ENCODE results near the gene ZNF830.
A peak's percentile ranks its signal among the peaks of the same experiment; 100 is the strongest.
"Not testable (repeated sequence)": the region's sequence is repeated elsewhere in the genome, so short reads cannot be mapped to it uniquely, and the experiment has no call there.

ZNF830 gene, protein sequence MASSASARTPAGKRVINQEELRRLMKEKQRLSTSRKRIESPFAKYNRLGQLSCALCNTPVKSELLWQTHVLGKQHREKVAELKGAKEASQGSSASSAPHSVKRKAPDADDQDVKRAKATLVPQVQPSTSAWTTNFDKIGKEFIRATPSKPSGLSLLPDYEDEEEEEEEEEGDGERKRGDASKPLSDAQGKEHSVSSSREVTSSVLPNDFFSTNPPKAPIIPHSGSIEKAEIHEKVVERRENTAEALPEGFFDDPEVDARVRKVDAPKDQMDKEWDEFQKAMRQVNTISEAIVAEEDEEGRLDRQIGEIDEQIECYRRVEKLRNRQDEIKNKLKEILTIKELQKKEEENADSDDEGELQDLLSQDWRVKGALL

DNA sequence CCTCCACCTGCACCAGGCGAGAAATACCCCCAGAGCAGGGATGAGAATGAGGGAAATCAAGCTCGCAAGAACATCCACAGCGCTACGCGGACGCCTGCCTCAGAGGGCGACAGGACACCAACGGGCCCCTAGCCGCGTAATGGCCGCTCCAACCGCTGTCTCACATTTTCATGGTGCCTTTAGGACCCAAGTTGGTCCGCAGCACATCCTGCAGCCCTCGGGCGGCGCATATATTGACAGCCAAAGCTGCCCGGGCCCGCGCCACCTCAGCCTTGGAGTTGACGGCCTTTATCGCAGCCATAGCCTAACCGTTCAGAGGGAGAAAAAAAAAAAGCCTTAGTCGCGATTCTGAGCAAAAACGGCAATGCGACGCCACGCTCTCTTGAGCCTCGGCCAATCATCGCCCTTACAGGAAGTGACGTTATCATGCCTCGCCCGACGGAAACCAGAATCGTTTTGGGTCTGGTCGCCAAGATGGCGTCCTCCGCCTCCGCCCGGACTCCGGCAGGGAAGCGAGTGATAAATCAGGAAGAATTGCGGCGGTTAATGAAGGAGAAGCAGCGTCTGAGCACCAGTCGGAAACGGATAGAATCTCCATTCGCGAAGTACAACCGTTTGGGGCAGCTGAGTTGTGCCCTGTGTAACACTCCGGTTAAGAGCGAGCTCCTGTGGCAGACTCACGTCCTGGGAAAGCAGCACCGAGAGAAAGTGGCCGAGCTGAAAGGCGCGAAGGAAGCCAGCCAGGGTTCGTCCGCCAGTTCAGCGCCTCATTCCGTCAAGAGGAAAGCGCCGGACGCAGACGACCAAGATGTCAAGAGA, at the start of gene ZNF830, which contains the start of gene CCT6B:
TSS of gene ZNF830 (plus strand) at position 448 of the 819 bp plus-strand sequence. CDS start at position 475, 27 bp downstream.
TSS of gene CCT6B (minus strand) at position 368 of the 819 bp plus-strand sequence. CDS start at position 301, 67 bp downstream.
- DNase-seq (ENCODE audit: low spot score): peak; percentile 99

DNA sequence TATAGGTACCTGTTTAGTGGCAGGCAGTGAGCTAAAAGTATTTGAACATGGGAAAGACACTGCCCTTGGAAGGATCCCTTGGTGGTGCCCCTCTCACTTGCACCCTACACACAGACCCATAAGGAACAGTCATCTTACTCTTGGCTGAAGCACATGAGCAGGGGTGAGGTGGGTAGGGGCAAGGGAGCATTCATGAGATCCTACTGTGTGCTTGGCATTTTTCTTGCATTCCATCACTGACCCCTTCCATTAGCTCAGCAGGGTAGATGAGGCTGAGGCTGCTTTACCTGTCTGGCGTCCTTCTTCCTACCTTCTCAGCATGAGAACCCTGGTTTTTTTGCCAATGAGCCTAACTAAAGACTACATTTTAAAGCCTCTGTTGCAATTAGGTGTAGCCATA, 48.3 kb upstream of the ZNF830 start:
- peak; percentile 44 for DNase-seq (ENCODE audit: low spot score)

DNA sequence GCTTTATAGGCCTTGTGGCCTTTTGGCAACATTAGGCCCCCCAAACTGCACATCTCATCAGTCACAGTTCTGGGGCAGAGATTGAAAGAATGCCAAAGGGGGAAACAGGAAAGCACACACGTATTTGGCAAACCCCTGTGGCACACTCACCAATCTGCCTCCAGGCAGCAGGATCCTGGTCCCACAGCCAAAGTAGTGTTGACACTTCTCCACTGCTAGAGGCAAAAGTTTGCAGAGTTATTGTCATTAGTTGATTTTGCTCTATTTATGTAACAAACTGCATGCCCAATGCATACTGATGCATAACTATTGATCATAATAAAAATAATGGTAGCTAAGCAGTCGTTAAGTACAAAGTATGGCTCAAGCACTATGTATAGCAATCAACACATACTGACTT, 45.2 kb upstream of the ZNF830 start:
- no peak for DNase-seq (ENCODE audit: low spot score)

DNA sequence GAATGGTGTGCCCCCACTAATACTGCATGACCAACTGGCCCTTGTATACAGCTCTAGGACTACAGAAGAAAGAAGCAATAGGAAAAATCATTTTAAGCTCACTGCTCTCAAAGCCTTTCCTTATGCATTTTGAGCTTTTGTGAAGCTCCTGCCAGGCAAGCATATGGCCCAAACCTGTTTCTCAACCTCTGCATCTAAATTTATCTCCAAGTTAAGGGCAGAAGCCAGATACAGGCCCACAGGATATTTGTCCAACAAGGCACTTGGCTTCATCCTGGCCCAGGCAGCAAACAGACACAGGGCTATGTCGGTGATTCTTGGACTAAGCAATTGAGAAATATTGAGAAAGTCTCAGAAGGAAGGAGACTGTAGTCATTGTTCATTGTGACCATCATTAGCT, 44.0 kb upstream of the ZNF830 start:
- DNase-seq (ENCODE audit: low spot score): no peak

DNA sequence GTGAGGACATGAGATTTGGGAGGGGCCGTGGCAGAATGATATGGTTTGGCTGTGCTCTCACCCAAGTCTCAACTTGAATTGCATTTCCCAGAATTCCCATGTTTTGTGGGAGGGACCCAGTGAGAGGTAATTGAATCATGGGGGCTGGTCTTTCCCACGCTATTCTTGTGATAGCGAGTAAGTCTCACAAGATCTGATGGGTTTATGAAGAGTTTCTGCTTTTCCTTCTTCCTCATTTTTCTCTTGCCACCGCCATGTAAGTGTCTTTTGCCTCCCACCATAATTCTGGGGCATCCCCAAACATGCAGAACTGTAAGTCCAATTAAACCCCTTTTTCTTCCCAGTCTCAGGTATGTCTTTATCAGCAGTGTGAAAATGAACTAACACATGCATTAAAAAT, 40.7 kb upstream of the ZNF830 start:
- DNase-seq (ENCODE audit: low spot score): no peak

DNA sequence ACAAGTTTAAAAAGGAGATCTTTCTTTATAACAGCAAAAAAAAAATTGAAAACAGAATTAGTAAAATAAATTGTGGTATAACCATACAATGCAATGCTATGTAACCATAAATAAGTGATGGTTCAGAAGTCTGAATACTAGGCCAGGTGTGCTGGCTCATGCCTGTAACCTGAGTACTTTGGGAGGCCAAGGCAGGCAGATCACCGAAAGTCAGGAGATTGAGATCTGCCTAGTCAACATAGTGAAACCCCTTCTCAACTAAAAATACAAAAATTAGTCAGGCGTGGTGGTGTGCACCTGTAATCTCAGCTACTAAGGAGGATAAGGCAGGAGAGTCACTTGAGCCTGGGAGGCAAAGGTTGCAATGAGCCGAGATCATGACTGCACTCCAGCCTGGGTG, 34.7 kb upstream of the ZNF830 start:
- DNase-seq (ENCODE audit: low spot score): no peak

DNA sequence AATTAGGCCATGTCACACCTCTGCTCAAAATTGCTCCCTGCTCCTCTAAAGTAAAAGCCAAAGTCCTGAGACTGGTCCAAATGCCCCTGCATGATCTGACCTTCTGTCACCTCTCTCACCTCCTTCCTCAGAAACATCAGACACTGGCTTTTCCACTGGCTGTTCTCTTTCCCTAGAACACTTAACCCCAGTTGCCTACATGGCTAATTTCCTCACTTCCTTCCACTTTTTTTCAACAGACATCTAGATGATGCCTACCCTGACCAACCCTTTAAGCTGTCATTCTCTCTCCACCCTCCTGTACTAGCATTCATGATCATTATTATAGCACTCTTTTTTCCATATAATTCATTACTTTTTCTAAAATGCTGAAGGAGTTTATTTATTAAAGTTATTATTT, 31.1 kb upstream of the ZNF830 start:
- DNase-seq (ENCODE audit: low spot score): no peak

DNA sequence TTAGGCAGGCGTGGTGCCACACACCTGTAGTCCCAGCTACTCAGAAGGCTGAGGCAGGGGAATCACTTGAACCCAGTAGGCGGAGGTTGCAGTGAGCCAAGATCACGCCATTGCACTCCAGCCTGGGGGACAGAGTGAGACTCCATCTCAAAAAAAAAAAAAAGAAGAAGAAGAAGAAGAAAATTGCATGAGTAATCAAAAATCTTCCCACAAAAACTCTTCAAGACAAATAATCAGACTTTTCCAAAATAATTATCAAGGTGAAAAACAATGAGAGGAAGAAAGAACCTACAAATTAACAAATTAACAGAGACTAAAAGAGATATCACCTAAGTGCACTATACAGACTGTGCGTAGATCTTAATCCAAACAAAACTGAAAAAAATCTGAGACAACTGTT, 10.6 kb upstream of the ZNF830 start:
- DNase-seq (ENCODE audit: low spot score): not testable (repeated sequence)

DNA sequence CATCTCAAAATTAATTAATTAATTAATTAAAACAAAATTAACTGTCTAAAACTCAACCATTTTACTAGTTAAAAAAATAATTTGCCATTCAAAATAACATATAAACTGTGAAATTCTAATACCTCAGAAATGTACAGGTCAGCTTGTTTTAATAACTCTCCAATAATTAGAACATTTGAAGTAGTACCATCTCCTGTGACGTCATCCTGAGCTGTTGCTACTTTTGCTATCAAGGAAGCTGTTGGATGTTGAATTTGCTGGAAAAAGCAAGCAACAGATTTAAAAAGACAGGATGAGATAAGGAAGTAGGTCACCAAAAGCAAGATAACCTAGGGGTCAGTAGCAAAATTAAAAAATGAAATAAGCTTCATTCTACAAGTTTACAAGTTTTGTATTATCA, 2.9 kb upstream of the ZNF830 start:
- no peak for DNase-seq (ENCODE audit: low spot score)

DNA sequence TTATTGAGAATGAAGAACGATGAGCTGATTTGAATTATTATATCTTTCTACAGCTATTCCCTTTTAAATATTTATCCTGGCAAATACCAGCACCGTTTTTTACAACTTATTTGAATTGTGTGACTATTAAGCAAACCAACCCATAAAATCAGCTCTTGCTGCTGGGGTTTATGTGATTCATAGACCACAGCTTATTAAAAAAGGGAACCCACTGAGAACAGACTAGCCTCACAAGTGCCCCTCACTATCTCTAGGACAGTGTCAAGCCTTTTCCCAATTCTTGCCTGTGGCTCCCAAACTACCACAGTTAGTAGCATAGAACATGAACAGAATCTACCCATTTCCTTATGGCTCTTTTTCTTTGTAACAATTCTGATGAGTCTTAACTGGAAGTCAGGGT, 12.8 kb downstream of the ZNF830 start:
- DNase-seq (ENCODE audit: low spot score): no peak

DNA sequence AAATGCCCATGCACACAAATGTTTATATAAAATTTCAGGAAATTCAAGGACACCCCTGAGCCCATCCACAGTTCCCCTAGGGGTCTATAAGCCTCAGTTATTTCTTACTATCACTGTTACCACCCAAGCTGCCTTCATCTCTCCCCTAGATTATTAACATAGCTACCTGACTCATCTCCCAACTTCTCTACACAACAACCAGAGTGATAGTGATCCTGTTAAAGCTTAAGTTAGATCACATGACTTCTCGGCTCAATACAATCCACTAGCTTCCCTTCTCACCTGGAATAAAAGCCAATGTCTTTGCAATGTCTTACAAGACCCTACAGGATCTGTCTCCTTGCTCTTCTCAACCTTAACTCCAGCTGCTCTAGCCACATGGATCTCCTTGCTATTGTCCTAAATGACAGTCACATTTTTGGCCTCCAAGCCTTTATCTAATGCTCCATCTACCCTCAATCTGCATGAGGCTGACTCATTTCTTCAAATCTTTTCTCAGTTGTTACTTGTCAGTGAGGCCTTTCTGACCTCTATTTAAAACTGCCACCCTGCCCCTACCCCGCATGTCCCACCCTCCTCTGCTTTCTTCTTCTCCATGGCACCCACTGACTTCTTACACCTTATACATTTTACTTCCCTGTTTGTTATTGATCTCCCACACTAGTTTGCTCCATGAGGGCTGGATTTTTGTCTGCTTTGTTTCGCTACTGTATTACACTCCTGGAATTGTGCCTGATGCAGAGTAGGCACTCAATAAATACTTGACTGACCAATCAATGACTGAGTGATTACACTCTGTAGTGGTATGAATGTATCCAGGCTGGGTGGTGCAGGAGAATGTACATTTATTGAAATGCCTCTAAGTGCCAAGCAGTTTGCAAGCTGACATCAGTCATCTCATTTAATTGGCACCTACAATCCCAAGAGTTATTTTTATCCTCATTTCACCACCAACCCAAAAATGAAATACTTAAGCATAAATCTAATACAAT, 13.8 kb downstream of the ZNF830 start:
- no peak for DNase-seq (ENCODE audit: low spot score)

DNA sequence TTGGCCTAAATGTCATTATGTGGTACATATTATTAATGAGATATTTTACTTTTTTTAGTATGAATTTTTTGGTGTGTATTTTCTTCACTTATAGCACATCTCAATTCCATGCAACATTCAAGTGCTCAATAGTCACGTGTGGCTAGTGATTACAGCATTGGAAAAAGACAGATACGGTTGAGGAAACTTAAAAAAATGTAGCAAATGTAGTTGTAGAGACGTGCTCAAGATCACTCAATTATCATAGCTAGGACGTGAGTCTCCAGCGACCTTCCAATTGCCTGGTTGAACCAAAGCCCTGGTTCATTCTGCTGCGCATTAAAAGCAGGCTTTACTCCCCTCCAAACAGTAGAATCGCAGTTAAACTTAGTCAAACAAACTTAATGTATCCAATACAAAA, 17.8 kb downstream of the ZNF830 start:
- DNase-seq (ENCODE audit: low spot score): no peak

DNA sequence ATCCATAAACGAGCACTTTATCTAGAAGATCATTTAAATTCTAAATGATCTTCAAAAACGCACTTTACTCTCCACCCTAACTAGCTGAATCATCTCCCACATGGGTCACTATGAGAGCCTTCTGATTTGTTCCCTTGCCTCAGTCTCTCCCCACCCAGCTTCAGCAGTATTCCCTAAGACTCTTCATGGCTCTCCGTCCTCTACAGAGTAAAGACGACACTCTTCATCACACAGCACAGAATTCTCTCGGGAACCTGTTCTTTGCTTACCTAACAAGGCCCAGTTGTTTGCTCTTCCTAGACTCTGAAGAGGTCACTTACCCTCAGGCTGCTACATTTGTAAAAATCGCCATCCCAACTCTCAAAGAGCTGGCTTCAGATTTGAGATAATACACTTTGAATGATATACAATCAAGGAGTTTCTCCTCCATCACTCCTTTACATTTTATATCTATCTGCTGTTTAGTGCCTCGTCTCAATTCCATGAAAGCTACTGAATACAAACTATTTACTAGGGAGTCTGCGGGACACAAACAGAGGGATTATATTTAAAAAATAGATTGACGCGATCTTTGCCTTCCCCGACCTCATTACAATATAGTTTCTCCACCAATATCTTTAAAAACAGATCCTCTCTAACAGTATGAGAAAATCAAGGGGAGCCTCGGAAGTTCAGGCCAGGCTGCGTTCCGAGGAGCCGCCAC, 18.5 kb downstream of the ZNF830 start:
- no peak for DNase-seq (ENCODE audit: low spot score)

DNA sequence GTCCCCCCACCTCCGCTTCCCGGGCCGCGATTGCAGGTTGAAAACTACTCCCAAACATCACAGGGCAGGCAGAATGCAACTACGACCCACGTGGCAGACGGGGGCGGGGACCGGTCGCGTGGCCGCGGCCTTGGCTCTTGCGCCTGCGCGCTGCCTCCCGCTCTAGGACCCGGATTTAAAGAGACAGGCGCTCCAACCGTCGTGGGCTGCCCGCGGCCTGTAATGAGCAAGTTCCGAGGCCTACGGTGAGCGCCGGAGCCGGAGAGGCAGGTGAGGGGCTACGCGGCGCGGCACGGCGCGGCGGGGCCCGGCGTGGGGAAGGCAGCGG, 19.0 kb downstream of the ZNF830 start, which contains the start of gene LIG3:
TSS of gene LIG3 (plus strand) at position 160 of the 328 bp plus-strand sequence. CDS start 2,494 bp downstream, outside the sequence.
- DNase-seq (ENCODE audit: low spot score): peak; percentile 96

DNA sequence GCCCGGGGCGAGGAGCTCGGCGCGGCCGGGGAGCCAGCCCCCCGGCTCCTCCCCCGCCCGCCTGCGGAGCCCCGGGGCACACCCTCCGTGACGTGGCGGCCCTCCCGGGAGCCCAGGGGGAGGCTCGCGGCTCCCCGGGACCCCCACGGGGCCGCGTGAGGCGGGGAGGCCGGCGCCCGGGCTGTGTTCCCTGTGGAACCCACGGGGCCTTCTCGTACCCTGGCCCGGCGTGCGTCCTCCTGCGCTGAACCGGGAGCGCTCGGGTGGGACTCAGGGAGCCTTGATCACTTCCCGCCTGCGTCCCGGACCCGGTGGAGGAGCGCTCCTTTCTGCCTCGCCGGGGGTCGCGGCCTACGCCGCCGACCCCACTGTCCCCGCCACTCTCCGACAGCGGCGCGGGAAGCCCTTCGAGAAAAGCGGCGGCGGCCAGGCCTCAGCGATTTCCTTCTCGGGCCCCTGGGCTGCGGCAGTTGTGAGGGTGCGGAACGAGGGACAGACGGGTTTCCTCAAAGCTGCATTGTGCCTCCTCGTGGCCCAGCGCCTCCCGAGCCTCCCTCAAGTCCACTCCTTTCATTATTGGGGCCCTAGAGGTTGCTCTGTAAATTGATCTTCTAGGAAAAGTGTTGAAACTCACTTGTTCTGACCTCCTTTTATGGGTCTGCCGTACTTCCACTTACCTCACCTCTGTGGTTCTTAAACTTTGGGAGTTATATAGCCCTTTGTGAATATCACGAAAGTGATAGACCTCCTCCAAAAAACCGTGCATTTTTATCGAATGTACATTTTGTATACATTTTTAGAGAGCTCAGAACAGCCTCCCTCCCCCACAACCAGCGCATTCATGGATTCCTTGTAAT, 19.6 kb downstream of the ZNF830 start:
- DNase-seq (ENCODE audit: low spot score): peak; percentile 88

DNA sequence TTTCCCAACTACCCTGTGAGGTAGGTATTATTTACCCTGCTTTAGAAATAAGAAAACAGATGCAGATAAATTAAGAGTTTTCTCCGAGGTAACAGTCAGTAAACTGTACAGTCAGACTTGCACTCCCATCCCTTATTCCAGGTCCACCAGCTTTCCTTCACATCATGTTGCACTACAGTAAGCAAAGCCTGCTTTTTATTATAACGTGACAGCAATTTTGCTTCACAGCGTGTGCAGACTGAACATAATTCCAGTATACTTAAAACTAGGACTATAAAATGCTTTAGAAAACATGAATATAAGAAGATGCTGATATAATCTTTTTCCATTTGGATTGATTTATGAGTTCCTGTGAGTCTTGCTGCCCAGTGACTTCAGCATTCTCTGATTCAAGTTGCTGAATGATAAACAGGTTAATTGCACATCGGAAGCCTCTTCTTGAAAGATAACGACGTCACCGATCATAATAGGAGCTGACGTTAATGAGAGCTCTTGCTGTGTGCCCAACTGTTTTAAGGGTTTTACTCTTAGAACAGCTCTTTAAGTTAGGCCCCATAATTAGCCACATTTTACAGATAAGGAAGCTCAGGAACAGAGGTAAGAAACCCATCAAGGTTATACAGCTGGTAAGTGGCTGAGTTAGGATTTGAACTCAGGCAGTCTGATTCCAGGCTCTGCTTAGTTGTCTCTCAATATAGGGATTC, 20.4 kb downstream of the ZNF830 start:
- DNase-seq (ENCODE audit: low spot score): no peak

DNA sequence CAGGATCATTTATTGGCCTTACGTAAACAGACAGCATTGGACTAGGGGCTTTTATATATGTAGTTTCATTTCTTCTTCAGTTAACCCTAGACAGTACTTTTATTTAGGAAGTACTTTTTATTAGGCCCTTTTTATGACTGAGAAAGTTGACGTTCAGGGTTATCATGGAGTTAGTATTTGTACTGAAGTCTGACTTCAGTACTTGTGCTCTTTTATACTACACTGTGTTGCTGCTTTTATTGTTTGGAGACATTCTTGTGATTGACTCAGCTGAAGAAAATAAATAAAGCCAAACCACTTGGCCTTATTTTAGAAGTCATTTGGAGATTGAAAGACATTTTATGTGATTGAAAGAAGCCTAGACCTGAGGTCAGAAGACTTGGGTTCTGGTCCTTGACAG, 25.9 kb downstream of the ZNF830 start:
- DNase-seq (ENCODE audit: low spot score): no peak

DNA sequence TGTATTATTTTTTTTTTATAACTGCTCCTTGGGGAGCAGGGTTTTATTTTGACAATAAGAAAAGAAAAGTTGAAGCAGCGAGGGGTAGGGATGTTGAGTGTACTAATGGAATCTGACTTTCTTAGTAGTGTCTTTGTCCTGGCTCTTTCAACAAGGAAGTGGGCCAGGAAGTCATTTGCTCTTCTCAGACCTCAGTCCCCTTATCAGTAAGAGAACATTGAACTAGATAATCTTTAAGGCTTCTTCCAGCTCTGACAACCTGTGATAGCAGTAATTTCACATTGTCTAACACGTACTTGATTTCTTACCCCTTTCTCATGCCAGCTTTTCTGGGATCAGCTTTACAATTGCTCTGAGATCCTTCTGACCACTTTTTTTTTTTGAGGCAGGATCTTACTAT, 27.3 kb downstream of the ZNF830 start:
- no peak for DNase-seq (ENCODE audit: low spot score)

DNA sequence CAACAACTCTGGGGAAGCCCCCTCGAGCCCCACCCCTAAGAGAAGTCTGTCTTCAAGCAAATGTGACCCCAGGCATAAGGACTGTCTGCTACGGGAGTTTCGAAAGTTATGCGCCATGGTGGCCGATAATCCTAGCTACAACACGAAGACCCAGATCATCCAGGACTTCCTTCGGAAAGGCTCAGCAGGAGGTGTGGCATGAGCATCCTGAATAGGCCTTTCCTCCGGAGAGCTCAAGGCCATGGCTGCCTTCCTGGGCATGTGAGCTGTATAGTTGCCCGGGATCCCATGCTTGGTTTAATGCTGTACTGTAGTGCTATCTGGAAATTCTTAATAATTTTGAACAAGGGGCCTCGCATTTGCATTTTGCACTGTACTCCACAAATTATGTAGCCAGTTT, 28.1 kb downstream of the ZNF830 start:
- DNase-seq (ENCODE audit: low spot score): no peak

DNA sequence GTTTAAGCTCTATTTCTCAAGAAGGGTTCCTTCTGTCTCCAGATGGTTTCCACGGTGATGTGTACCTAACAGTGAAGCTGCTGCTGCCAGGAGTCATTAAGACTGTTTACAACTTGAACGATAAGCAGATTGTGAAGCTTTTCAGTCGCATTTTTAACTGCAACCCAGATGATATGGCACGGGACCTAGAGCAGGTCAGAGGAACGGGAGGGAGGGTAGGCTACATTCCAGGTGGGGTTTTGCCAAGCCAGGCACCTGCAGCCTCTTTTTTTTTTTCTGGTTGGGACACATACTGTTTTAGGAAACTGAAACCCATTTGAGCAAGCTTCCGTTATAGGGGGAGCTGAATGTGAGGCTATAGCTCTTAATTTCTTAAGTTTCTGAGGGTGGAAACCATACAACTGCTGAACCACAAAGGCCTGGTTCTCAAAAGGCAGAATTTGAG, 29.6 kb downstream of the ZNF830 start:
- no peak for DNase-seq (ENCODE audit: low spot score)

Data from iPS-NIHi11 (cell line).